ENCODE data around the gene LTB.

- no peak for TF ChIP-seq POLR2A (IDR thresholded peaks at IDR 0.05; ENCODE audit: low read depth)
- TF ChIP-seq CTCF (IDR thresholded peaks at IDR 0.05) = no peak
Observed at GRCh38 chr6:31557443-31558317, 24.5 kb downstream of the LTB start.

Measured in esophagus muscularis mucosa (tissue), 3 donors.